Neutrophil (primary cell): ENCODE data around the gene PTPRE.

Experiments used
- H3K27ac ChIP-seq: fragments of 200-600 bp; sonication (generic); 2 replicates; pipeline ENCODE4 v1.5.1; 2016; ENCODE audit warnings: mild to moderate bottlenecking, moderate library complexity
- H3K27me3 ChIP-seq: fragments of 200-600 bp; sonication (generic); 2 replicates; pipeline ENCODE4 v1.6.0; 2016; ENCODE audit warnings: mild to moderate bottlenecking
- H3K36me3 ChIP-seq: fragments of 200-600 bp; sonication (generic); 2 replicates; pipeline ENCODE4 v1.5.1; 2017
- H3K4me1 ChIP-seq, 2 experiments: fragments of 200-600 bp in 1 of 2; sonication (generic) in 1 of 2; 1 replicate in 1 of 2; 2 replicates in 1 of 2; pipeline versions ENCODE4 v1.5.1 to v1.6.1; 2013 to 2016; ENCODE audit warnings: low read depth in 1 of 2, low read length in 1 of 2, mild to moderate bottlenecking in 1 of 2, moderate library complexity in 1 of 2; ENCODE audit not compliant: control insufficient read depth in 1 of 2, insufficient read depth in 1 of 2
- H3K4me3 ChIP-seq, 2 experiments: fragments of 200-600 bp in 1 of 2; sonication (generic) in 1 of 2; 1 replicate in 1 of 2; 2 replicates in 1 of 2; pipeline ENCODE4 v1.5.1; 2013 to 2016; ENCODE audit warnings: low read depth in 1 of 2, low read length in 1 of 2, mild to moderate bottlenecking in 1 of 2, moderate library complexity in 1 of 2
- H3K9me3 ChIP-seq: fragments of 200-600 bp; sonication (generic); 2 replicates; pipeline ENCODE4 v1.5.1; 2016
- TF ChIP-seq, protein P1 (sequence below): fragments of 200-600 bp; sonication (generic); IDR thresholded peaks from 2 replicates; pipeline ENCODE4 v1.5.1; 2016; ENCODE audit warnings: antibody characterized with exemption

Gene PTPRE

DNA sequence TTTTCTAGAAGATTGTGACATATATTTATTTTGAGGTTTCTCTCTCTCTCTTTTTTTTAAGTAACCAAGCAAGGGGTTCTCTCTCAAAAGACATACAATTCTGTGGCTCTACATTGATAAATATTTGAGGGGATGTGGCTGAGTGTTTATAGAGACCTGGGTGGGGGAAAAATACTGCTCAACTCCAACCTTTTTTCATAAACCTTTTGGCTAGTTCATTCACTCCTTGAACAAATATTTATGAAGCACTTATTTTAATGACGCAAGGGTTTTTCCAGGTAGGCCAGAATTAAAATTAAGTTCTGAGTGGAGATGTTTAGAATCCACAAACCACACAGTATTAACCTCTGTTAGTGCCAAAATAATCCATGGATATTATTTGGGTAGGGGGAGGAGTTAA, 100.2 kb downstream of the PTPRE start:
- peaks cover 9 to 10% of the 10 kb centered on the region in 2 experiments for H3K4me1 ChIP-seq
- TF ChIP-seq, protein P1, sequence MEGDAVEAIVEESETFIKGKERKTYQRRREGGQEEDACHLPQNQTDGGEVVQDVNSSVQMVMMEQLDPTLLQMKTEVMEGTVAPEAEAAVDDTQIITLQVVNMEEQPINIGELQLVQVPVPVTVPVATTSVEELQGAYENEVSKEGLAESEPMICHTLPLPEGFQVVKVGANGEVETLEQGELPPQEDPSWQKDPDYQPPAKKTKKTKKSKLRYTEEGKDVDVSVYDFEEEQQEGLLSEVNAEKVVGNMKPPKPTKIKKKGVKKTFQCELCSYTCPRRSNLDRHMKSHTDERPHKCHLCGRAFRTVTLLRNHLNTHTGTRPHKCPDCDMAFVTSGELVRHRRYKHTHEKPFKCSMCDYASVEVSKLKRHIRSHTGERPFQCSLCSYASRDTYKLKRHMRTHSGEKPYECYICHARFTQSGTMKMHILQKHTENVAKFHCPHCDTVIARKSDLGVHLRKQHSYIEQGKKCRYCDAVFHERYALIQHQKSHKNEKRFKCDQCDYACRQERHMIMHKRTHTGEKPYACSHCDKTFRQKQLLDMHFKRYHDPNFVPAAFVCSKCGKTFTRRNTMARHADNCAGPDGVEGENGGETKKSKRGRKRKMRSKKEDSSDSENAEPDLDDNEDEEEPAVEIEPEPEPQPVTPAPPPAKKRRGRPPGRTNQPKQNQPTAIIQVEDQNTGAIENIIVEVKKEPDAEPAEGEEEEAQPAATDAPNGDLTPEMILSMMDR, result no peak

GRCh38 chr10:128007971-128008370, 101.1 kb downstream of the PTPRE start:
- no peak overlapping the region for H3K27ac ChIP-seq
- H3K4me3 ChIP-seq, result no peak overlapping the region
- H3K36me3 ChIP-seq, result no peaks in the 10 kb centered on the region
- TF ChIP-seq, protein P1, result no peak
- no peaks in the 10 kb centered on the region for H3K9me3 ChIP-seq
- H3K4me1 ChIP-seq, result peaks cover 9 to 10% of the 10 kb centered on the region in 2 experiments
- no peaks in the 10 kb centered on the region for H3K27me3 ChIP-seq

More for the DNA sequence above, 100.2 kb downstream of the PTPRE start:
- Histone ChIP-seq H3K27ac (no peak overlapping the region), H3K9me3 (no peaks in the 10 kb centered on the region), H3K4me3 (no peak overlapping the region), H3K27me3 (no peaks in the 10 kb centered on the region), H3K36me3 (no peaks in the 10 kb centered on the region)

GRCh38 chr10:128008521-128009250, 101.8 kb downstream of the PTPRE start:
- Histone ChIP-seq H3K9me3 (no peaks in the 10 kb centered on the region), H3K4me1 (peaks cover 9 to 10% of the 10 kb centered on the region in 2 experiments), H3K36me3 (no peaks in the 10 kb centered on the region), H3K27me3 (no peaks in the 10 kb centered on the region), H3K27ac (no peak overlapping the region), H3K4me3 (no peak overlapping the region)
- TF ChIP-seq, protein P1, result no peak

DNA sequence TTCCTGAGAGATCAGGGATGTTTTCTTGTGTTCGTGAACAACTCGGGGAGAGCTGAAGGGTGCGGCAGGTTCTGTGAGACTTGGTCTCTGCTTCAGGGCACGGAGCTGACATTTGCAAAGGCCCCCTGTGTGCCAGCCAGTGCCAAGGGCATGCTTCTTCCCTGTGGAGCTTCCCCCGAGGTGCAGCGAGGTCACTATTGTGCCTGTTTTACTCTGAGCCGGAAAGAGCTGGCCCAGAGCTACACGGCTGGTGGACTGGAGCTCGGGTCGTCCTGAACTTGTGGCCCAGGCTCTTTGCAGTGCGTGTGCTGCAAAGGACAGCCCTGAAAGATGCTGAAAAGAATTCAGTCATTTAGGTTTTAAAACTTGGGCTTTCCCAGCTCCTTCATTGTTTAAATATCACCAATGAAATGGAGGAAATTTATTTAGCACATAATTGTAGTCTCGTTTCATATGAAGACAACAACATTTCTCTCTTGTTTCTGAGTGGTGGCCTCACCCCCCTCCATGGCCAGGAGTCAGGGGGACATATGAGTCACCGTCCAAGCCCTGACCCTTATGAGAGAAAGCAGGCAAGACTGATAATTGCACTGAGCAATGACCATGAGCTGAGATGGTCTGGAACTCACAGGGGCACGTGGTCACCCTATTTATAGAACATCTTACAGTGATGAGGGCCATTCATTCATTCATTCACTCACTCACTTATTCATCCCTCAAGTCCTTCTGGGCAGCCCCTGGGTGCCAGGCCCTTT, 102.6 kb downstream of the PTPRE start:
- H3K27me3 ChIP-seq, result no peaks in the 10 kb centered on the region
- TF ChIP-seq, protein P1, result no peak
- no peak overlapping the region for H3K4me3 ChIP-seq
- H3K27ac ChIP-seq, result no peak overlapping the region
- H3K9me3 ChIP-seq, result no peaks in the 10 kb centered on the region
- no peaks in the 10 kb centered on the region for H3K36me3 ChIP-seq
- H3K4me1 ChIP-seq, result peaks cover 9 to 10% of the 10 kb centered on the region in 2 experiments

DNA sequence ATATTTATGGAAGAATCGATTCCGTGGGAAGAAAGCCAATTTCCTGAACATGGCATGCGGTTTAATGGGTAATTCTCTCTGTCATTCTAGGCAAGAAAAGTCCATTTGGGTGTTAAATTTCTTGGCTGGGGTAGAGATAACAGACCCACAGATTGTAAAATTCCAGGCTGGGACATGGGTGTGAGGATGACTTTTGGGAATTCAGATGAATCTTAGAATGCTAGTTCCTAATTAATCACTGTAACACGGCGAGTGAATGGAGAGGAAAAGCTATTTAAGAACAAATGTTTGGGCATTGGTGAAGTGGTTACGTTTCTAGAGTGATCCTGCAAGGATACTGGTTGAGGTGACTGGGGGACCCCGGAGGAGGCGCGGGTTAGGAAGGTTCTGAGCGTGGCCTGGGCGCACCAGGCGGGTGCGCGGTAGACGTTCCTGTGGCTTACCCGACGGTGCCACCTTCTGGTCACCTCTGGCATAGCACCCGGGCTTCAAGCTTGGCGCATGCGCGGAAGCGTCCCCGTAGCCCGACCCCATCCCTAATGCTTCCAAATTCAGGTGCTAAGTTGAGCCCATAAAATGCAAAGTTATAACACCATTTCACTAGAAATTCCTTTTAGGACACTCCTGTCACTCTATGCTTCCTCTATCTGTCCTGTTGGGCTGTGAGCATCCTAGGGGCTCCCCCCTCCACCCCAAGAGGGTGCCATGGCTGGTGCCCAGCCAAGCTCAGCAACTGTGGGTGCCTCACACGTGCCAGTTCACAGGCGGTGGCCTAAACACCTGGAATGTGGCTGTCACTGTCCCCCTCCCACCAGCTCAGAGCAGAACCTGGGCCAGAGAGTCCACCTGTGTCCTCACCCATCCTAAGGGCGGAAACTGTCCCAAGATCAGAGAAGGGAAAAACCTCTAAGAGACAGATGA, 104.4 kb downstream of the PTPRE start:
- Histone ChIP-seq H3K9me3 (no peaks in the 10 kb centered on the region), H3K4me1 (peaks cover 9 to 10% of the 10 kb centered on the region in 2 experiments), H3K4me3 (peak overlapping the region in 1 of 2 experiments; percentile 26), H3K27me3 (no peaks in the 10 kb centered on the region), H3K27ac (no peak overlapping the region), H3K36me3 (no peaks in the 10 kb centered on the region)
- TF ChIP-seq, protein P1, result peak; percentile 100
